AG08395 (cell line): ENCODE data around the gene VIPR2.

Source experiments
- DNase-seq: peaks from one replicate; pipeline ENCODE4 v3.0.0; 2012; ENCODE audit warnings: mixed read lengths, low spot score

The VIPR2 gene

DNA sequence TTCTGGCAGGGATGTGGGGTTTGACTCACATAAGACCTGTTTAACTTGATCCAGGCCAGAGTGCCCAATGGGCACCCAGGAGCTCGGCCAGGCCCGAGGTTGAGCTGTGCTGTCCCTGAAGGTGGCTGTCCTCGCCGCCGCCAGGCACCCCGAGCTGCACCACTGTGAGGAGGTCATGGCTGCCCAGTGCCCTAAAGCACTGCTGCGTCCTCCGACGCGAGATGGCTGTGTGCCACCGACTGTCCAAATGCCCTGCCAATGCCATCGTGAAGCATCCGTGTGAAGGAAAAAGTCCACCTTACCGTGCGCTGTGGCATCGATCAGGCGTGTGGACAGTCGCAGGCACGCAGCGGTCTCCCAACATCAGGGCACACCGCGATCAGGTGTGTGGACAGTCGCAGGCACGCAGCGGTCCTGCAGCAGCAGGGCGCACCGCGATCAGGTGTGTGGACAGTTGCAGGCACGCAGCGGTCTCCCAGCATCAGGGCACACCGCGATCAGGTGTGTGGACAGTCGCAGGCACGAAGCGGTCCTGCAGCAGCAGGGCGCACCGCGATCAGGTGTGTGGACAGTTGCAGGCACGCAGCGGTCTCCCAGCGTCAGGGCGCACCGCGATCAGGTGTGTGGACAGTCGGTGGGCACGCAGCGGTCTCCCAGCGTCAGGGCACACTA, 120.3 kb downstream of the VIPR2 start:
- no peak for DNase-seq

GRCh38 chr7:159023746-159024145, 120.9 kb downstream of the VIPR2 start:
- no peak for DNase-seq

DNA sequence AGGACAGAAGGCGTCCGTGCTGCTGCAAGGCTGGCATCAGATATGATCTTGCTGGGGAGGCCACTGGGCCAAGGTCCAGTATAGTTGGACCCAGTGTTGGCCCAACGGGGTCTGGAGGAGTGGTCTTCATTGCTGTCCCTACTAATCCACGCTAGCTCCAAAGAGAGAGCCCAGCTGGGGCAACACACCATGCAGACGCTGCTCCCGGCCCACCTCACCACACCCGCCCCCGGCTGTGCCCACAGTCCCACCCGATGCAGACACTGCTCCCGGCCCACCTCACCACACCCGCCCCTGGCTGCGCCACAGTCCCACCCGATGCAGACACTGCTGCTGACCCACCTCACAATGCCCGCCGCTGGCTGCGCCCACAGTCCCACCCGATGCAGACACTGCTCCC, 121.5 kb downstream of the VIPR2 start:
- DNase-seq, result no peak

DNA sequence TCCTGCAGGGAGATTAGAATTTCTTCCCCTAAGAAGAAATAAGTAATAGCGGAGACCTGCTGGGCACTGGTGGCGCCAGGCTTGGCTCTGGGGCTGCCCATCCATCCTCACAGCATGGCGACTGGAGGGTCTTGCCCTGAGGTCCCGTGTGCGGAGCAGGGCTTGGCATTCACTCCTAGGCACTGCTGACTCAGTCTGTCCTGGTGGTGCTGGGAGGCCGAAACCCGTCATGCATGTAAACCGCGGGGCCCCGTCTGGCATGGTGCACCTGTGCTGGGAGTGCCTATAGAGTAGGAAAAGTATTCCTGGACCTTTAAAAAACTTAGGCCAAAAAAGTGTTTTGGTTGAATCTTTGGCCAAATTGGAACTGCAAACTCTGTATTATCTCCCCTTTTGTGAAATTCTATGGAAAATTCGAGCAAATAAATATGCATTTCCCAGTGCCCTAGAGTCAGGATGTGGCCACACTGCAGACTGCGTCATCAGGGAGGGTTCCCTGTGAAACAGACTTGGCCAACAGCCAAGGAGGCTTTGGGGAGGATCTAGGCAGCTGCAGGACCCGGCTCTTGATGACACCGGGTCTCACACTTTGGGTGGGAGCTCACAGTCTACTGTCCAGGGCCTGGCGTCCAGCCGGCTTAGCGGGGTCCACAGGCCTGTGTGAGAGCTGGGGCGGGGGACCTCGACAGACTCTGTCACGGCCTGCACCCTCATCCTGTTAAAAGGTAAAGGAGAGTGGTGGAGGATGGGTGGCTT, 122.3 kb downstream of the VIPR2 start:
- DNase-seq, result no peak

GRCh38 chr7:159020987-159021386, 123.7 kb downstream of the VIPR2 start:
- DNase-seq, result no peak

GRCh38 chr7:159019111-159019510, 125.6 kb downstream of the VIPR2 start:
- DNase-seq, result no peak

GRCh38 chr7:159017741-159018140, 126.9 kb downstream of the VIPR2 start:
- no peak for DNase-seq

DNA sequence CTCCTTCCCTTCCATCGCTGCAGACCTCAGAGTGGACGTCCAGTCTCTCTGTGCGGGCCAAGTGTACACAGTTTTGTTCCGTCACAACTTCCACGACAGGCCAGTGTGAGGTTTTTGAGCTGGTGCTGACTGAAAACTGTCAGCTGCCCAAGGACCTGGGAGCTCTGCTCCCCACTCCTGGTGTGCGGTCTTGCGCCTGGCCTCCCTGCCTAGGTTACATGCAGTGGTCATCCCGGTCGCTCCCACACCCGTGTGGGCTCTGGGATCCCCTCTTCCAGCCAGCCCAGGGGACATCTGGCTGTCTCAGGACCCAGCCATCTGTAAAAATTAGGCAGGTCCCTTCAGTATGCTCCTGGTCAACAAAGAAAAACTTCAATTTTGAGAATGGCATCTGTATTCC, 127.5 kb downstream of the VIPR2 start:
- no peak for DNase-seq

- no peak for DNase-seq
These were observed 128.1 kb downstream of the VIPR2 start for GRCh38 chr7:159016591-159016990.

- DNase-seq, result no peak
These were observed 128.9 kb downstream of the VIPR2 start for GRCh38 chr7:159015454-159016410.

DNA sequence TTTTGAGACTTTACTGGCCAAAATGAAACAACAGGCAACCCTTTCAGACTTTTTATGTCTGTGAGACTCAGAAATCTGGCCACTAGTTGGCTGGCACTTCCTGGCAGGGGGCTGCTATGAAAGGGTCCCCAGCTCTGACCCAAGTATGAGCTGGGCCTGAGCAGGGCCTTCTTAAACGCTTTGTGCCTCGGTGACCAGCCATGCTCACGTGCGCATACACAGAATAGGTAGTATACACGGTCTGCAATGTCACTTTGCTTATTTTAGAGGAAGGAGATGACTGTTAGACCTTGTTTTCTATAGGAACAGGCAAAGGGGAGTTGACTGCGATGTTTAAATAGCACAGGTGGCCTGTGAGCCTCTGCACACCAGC, 129.6 kb downstream of the VIPR2 start:
- DNase-seq, result no peak

GRCh38 chr7:159014297-159015062, 130.2 kb downstream of the VIPR2 start:
- DNase-seq, result no peak

- no peak for DNase-seq
These were observed 130.8 kb downstream of the VIPR2 start for GRCh38 chr7:159013825-159014289.

DNA sequence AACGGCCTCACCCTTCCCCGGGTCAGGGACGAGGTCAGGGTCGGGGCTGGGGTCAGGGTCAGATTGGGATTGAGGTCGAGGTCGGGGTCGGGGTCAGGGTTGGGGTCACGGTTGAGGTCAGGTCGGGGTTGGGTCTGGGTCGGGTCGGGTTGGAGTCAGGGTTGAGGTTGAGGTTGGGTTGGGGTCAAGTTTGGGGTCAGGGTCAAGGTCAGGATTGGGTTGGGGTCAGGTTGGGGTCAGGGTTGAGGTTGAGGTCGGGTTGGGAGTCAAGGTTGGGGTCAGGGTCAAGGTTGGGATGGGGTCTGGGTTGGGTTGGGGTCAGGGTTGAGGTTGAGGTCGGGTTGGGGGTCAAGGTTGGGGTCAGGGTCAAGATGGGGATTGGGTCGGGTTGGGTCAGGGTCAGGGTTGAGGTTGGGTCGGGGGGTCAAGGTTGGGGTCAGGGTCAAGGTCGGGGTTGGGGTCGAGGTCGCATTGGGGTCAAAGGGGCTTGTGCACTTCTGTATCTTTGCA, 131.4 kb downstream of the VIPR2 start:
- DNase-seq, result no peak

- DNase-seq, result no peak
These were observed 132.2 kb downstream of the VIPR2 start for GRCh38 chr7:159012353-159013069.

DNA sequence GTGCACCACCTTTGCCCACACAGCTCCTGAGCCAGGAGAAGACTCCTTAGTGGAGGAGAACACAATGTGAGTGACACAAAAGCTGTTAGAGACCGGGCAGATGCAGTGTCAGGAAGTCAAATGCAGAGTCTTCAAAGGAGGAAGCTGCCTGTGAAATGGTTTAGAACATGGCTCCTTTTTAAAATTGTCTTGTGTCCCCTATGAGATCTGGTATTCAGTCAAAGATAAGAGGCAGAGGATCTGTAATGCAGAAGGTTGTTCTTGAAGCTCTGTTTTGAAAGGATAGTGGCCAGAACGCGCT, 133.0 kb downstream of the VIPR2 start:
- DNase-seq, result no peak

GRCh38 chr7:159010937-159011721, 133.5 kb downstream of the VIPR2 start:
- DNase-seq, result no peak

DNA sequence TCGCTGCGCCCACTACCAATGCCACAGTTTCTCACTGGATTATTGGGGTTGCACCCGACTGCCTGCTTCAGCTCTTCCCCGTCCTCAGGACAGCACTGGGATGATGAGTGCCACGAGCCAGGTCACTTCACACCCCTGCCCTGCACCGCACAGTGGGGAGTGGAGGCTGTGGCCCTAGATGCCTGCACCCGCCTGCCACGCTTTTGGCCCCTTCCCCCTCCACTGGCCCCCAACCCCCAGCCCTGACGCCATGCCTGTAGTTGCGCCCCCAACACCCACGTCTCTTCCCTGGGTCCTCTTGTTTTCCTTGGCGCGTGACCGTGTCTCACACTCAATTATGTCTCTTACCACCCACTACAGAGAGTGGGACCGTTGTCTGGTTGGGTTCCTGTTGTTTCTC, 134.3 kb downstream of the VIPR2 start:
- DNase-seq, result no peak

DNA sequence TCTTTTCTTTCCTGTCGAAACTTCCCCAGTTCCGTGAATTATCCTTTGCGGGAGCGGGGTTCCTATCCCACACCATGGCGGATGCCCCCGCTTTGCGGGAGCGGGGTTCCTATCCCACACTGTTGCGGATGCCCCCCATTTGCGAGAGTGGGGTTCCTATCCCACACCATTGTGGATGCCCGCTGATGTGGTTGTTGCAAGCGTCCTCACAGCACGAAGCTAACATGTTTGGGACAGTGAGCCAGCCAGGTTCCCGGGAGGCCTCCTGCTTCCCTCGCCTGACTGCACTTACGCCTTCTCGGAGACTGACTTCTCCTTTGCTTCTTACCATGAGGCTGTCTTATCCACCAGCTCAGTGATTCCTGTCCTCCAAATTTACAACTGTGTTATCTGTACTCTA, 134.7 kb downstream of the VIPR2 start:
- no peak for DNase-seq

- no peak for DNase-seq
These were observed 136.2 kb downstream of the VIPR2 start for GRCh38 chr7:159008417-159008816.
